GM15510 (cell line): Measurements from ENCODE around the gene CFAP126.

Source experiments
- POLR2A ChIP-seq: IDR thresholded peaks from 3 replicates; pipeline ENCODE4 v1.6.1; 2011; ENCODE audit warnings: borderline replicate concordance; ENCODE audit not compliant: insufficient read length; ENCODE audit errors: extremely low read depth

Gene CFAP126, protein sequence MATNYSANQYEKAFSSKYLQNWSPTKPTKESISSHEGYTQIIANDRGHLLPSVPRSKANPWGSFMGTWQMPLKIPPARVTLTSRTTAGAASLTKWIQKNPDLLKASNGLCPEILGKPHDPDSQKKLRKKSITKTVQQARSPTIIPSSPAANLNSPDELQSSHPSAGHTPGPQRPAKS

DNA sequence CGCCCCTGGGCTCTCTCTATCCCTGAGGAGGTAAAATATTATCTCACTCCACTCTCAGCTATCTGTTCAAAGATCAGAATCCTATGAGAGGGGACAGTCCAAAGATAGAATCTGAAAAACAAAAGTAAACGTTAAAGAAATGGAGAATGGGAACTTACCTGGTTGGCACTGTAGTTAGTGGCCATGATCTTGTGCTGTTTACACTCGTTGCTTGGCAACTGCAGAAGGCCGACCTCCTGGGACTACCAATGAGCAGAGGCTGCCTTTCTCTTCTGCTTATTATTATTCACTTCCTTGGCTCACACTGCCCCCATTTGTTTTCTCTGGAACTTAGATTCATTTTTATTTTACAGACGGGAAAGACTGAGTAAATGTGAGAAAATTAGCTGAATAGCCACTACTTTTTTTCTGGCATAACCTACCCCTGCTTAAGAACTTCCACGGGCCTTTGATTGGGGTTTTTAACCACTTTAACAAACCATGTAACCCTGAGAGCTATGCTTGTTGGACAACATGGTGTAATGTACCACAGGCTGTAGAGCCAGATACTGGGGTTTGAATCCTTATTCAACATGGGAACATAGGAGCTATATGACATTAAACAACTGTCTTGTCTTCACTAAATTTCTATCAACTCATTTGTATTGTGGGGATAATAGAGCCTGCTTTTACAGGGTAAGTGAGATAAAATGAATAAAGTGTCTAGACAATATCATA lies at the start of gene CFAP126:
CFAP126 (minus strand) TSS at position 193 of the 717 bp plus-strand sequence; CDS start at position 185, 8 bp downstream.
- TF ChIP-seq POLR2A: no peak

DNA sequence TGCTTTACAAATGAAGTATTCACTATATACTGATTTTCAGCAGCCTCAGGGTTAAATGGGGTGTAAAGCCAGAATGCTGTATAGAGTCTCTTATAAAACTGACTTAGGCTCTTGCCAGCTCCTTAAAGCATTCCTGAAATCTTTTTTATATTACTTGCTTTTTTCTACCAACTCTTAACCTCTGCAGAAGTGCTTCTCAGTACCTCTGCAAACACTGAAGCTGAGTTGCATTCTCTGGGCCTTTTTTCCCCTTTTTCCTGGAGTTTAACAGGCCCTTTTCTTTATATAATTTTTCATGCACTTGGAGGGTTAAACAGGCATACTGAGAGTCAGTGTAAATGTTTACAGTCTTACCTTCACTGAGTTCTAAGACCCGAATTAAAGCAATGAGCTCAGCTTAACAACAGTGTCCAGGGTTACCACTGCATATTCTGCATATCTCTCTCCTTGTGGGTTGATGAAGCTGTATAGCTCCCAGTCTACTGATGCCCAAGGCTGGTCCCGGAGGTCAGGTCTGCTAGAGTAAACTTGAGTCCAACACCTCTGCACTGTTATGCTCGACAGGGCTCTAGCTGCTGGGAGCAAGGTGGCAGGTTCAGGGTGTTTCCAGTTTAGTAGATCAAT lies 40.9 kb upstream of the CFAP126 start:
- TF ChIP-seq POLR2A: no peak

DNA sequence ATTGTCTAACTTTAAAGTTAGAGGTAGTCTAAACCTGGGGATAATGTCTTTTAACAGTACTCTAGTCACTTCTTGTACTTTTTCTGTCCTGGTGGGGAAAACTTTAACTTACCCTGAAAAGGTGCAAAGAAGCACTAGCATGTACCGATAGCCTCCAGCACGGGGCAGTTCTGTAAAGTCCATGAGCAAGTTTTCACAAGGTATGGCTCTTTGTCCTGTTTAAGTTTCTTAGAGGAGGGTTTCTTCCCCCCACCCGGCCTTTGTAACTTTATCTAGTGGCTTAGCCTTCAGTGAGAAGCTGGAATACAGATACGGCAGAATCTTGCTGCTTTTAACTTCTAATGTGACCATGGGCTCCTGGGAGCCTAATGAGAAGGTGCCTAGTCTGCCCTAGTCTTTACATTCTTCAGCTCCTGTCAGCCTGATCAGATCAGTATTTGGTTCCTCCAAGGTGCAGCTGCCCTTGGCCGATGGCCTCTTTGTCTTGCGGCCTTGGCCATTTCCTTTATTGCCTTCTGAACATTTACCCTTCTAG lies 39.8 kb upstream of the CFAP126 start:
- no peak for TF ChIP-seq POLR2A

DNA sequence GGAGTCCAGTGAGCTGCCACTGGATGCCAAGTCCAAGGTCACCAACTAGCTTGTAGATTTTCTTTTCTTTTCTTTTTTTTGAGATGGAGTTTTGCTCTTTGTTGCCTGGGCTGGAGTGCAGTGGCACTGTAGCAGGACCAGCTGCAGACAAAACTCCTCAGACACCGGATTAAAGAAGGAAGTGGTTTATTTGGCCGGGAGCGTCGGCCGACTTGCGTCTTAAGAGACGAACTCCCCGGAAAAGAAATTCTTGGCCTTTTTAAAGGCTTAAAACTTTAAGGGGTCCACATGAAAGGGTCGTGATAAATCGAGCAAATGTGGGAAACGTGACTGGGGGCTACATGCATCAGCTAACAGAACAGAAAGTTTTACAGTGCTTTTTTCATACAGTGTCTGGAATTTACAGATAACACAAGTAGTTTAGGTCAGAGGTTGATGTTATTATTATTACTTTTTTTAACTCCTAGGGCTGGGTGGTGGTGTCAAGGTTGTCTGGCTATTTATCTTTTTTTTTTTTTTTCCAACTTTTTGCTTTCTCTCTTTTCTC lies 36.4 kb upstream of the CFAP126 start:
- TF ChIP-seq POLR2A: no peak

DNA sequence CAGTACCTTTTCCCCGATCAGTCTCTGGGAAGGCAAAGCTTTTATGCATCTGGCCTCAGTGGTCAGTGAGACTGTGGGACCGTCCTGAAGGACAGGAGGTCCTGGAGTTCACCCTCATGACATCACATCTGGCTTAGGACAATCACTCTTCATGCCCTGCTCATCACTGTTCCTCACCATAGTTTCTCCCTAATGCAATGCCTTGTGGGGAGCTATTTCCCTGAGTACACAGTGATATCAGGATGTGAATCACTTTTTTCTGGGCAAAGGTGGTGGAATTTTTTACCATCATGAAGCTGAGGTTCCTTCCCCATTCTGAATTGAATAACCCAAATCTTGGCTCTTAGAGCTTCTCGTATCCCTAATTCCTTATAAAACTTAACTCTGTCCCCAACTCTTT lies 34.8 kb upstream of the CFAP126 start:
- TF ChIP-seq POLR2A: no peak

DNA sequence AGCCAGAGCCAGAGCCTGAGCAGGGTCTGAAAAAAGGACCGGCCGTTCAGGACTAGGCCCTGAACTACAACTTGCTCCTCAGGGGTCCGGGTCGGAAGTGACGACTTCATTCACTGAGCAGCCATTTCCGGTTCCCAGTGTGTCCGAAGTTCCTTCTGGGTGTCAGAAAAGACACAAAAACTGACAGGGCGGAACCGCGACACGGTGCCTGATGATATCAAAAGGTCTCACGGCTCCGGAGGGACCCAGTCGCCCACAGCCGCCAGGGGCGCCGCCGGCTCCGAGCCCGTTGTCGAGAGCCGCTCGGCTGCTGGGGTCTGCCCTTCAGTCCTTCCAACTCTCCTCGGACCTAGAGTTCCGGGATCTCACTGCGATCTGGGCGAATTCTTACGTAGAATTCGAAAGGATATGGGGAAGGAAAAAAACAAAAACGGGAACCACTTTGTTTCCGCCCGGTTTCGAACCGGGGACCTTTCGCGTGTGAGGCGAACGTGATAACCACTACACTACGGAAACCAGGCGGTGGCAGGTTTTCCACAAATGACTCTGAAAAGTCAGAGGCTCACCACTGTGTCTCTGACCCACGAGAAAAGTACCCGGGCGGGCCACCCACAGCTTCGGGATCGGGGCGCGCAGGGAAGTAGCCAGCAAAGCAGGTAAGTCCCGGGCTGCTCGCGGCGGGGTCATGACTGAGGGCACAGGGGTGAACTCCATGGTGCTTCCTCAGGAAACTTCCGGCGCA lies 31.8 kb upstream of the CFAP126 start:
- TF ChIP-seq POLR2A: peak; percentile 84

DNA sequence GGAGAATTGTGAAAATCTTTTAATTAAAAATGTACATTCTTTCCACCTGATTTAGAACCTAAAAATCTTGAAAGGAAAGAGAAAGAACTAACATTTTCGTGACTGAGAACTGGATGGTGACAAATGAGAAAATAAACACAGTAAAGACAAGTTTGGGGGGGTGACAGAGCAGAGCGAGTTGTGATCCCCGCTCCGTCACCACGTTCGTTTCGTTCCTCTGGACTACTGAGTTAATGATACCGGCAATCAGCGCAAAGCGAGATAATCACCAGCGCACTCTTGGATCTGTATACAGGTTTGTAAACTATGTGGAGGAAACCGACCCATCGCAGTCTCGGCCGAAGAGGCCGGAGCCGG lies 31.2 kb upstream of the CFAP126 start:
- TF ChIP-seq POLR2A: no peak

DNA sequence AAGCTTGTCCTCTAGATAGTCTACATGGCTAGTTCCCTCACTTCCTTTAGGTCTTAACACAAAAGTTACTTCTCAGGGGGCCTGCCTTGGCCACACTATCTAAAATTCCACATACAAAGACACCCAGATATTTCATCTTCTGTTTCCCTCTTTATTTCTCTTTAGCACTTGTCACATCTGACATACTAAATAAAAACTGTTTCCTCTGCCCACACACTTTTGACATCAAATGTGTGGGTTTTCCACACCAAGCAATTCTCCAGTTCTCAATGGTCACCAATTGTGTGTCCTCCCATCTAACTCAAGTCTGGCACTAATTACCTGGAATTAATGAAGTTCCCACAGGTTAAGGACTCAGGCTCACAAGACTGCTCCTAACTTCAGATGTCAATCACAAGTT lies 25.5 kb upstream of the CFAP126 start:
- TF ChIP-seq POLR2A: no peak

DNA sequence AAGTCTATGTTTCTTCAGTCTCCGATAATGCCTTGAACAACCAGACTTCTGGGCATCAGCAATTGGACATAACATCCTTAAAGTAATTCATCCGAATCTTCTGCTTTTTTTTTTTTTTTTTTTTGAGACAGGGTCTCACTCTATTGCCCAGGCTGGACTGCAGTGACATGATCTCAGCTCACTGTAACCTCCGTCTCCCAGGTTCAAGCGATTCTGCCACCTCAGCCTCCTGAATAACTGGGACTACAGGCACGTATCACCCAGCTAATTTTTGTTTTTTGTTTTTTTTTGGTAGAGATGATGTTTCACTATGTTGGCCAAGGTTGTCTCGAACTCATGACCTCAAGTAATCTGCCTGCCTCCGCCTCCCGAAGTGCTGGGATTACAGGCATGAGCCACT lies 23.9 kb upstream of the CFAP126 start:
- TF ChIP-seq POLR2A: no peak

DNA sequence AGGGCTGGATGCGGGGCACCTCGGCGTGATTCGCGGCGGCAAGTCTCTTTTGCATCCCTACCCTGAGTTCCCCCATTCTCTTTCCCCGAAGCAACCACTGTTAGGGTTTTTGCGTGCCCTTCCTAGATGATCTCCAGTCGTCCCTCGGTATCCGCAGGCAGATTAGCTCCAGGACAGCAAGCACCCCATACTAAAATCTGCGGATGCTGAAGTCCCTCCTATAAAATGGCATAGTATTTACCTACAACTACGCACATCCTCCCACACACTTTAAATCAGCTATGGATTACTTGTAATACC lies 22.8 kb upstream of the CFAP126 start:
- TF ChIP-seq POLR2A: no peak

DNA sequence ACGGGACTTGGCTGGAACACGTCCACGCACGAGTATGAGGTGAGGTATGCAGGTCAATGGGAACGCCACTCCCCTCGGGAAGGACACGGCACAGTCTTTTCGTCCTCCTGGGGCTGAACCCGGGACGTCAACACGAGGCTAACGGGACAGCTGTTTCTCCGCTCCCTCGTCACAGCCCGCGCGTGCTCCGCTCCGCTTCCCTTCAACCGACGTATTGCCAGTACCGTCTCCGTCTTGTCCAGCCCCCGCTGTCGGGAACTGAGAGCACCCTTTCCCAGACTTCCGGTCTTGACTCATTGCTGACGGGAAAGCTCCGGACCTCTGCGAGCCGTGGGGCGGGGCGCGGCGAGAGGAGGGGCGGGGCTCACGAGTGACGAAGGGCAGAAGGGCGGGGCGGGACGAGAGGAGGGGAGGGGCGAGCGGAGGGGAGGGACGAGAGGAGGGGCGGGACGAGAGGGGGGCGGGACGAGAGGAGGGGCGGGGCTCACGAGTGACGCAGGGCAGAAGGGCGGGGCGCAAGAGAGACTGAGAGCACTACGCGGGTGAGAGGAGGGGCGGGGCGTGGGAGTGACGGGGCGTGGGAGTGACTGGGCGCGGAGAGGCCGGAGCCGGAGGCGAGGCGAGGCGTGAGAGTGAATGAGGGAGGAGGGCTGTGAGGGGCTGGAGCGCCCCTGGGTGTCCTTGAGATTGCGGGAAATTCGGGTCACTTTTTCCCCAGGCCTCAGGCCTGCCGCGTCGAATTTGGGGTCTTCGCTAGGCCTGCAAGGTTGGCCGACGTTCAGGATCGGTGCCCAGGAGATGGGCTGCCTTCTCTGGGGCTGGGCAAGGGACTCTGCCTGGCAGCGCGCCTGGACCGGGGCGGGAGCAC lies 22.2 kb upstream of the CFAP126 start:
- peak; percentile 65 for TF ChIP-seq POLR2A

DNA sequence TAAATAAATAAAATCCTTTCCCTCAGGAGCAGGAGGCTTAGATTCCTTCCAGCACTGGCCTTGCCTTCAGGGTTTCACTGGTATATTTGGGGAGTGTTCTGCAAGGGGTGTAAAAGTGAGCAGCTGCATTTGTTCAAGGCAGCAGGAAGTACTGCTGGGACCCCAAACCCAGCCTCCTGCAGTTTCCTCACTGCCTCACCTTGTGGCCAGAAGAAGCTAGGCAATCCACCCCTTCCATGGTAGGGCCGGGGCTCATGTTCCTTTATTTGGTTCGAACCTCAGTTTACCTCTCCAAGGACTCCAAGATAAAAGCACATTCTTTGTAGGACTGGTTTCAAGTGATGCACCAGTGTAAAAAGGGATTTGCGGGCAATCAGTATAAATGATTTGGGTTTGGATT lies 21.0 kb upstream of the CFAP126 start:
- no peak for TF ChIP-seq POLR2A

DNA sequence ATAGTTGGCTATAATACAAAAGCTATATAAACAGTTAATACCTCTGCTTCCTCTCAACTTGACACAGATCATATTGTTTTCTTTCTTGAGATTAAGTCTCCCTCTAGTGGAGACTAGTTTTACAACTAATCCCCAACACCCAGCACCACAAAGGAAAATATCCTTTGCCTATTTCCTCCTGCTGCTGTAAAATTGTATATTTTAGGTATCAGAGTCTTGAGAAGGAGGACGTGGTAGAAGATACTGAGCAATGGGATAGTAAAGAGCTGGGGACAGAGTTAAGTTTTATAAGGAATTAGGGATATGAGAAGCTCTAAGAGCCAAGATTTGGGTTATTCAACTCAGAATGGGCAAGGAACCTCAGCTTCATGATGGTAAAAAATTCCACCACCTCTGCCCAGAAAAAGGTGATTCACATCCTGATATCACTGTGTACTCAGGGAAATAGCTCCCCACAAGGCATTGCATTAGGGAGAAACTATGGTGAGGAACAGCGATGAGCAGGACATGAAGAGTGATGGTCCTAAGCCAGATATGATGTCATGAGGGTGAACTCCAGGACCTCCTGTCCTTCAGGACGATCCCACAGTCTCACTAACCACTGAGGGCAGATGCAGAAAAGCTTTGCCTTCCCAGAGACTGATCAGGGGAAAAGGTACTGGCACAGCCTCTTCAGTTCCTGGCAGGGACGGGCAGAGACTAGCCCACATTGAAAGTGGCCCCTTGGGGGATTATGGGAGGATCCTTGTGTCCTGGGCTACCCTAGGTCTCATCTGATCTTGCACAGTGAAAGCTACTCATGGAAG lies 14.7 kb upstream of the CFAP126 start:
- TF ChIP-seq POLR2A: no peak
